Prostate gland (tissue), 2 donors: ENCODE measurements around the gene MGRN1.

Experiments used
- CTCF ChIP-seq, 4 experiments: fragments of 200-600 bp in 2 of 4; fragments of 450-650 bp in 2 of 4; sonication (generic) in 2 of 4; IDR thresholded peaks; 1 replicate in 3 of 4; 2 replicates in 1 of 4; pipeline ENCODE4 v1.5.1; 2016 to 2019; ENCODE audit warnings: antibody characterized with exemption in 4 of 4, mild to moderate bottlenecking in 2 of 4, moderate library complexity in 2 of 4
- POLR2A ChIP-seq: fragments of 450-650 bp; IDR thresholded peaks from one replicate; pipeline ENCODE4 v1.6.1; 2016; ENCODE audit warnings: antibody characterized with exemption, mild to moderate bottlenecking
- POLR2AphosphoS5 ChIP-seq: sonication (generic); formaldehyde crosslinking; IDR thresholded peaks from one replicate; pipeline ENCODE4 v1.6.1; 2017; ENCODE audit warnings: antibody characterized with exemption

GRCh38 chr16:4613636-4614570 lies 10.7 kb upstream of the MGRN1 start:
- TF ChIP-seq CTCF (IDR thresholded peaks at IDR 0.05), result no peak
- TF ChIP-seq POLR2AphosphoS5, result no peak
- no peak for TF ChIP-seq POLR2A
